ENCODE data around the gene VPS41. TPM values are rescaled to one million over a fixed set of nuclear protein-coding genes. Genes with fewer than 3 reads are reported as not detected.

Gene VPS41
- total RNA-seq, 6 experiments from 2014 or later: 58.6 to 75.5 (median 64.4) TPM

GRCh38 chr7:38936641-38937040, 27.6 kb upstream of the VPS41 start:
- no peaks in the 10 kb centered on the region for H3K9me3 Mint-ChIP-seq
- TF ChIP-seq CTCF (IDR thresholded peaks at IDR 0.05): no peak
- no peak overlapping the region for H3K27ac Mint-ChIP-seq
- H3K27me3 Mint-ChIP-seq (ENCODE audit: insufficient read depth): peaks cover 20% of the 10 kb centered on the region
- no peak overlapping the region for H3K4me3 Mint-ChIP-seq
- DNase-seq: no peak
- H3K4me1 Mint-ChIP-seq (ENCODE audit: low read depth): no peaks in the 10 kb centered on the region
- H3K36me3 Mint-ChIP-seq (ENCODE audit: low read depth): no peaks in the 10 kb centered on the region

- TF ChIP-seq CTCF (IDR thresholded peaks at IDR 0.05): no peak
- H3K36me3 Mint-ChIP-seq (ENCODE audit: low read depth): no peaks in the 10 kb centered on the region
- no peak overlapping the region for H3K4me3 Mint-ChIP-seq
- no peak for DNase-seq
- peaks cover 13% of the 10 kb centered on the region for H3K4me1 Mint-ChIP-seq (ENCODE audit: low read depth)
- H3K27ac Mint-ChIP-seq: no peak overlapping the region
- no peaks in the 10 kb centered on the region for H3K9me3 Mint-ChIP-seq
- peaks cover 16% of the 10 kb centered on the region for H3K27me3 Mint-ChIP-seq (ENCODE audit: insufficient read depth)
These were observed 25.5 kb upstream of the VPS41 start for GRCh38 chr7:38934536-38934935.

GRCh38 chr7:38934051-38934450, 25.1 kb upstream of the VPS41 start:
- no peak overlapping the region for H3K27ac Mint-ChIP-seq
- no peaks in the 10 kb centered on the region for H3K9me3 Mint-ChIP-seq

GRCh38 chr7:38932509-38933168, 23.6 kb upstream of the VPS41 start:
- Mint-ChIP-seq H3K27me3 (ENCODE audit: insufficient read depth) (peaks cover 10% of the 10 kb centered on the region), H3K4me3 (no peak overlapping the region; the same call in 1 of the 2 replicates), H3K9me3 (no peaks in the 10 kb centered on the region), H3K36me3 (ENCODE audit: low read depth) (no peaks in the 10 kb centered on the region), H3K27ac (no peak overlapping the region), H3K4me1 (ENCODE audit: low read depth) (peaks cover 16% of the 10 kb centered on the region)
- peak; percentile 48 for DNase-seq
- TF ChIP-seq CTCF (IDR thresholded peaks at IDR 0.05): peak; percentile 96

More at GRCh38 chr7:38934051-38934450, 25.1 kb upstream of the VPS41 start:
- DNase-seq: no peak
- Mint-ChIP-seq H3K4me3 (no peak overlapping the region), H3K27me3 (ENCODE audit: insufficient read depth) (peaks cover 12% of the 10 kb centered on the region), H3K4me1 (ENCODE audit: low read depth) (peaks cover 16% of the 10 kb centered on the region), H3K36me3 (ENCODE audit: low read depth) (no peaks in the 10 kb centered on the region)
- no peak for TF ChIP-seq CTCF (IDR thresholded peaks at IDR 0.05)

GRCh38 chr7:38929460-38930171, 20.6 kb upstream of the VPS41 start:
- no peaks in the 10 kb centered on the region for H3K36me3 Mint-ChIP-seq (ENCODE audit: low read depth)
- H3K27me3 Mint-ChIP-seq (ENCODE audit: insufficient read depth): no peaks in the 10 kb centered on the region; the same call in 1 of the 2 replicates
- no peak for TF ChIP-seq CTCF (IDR thresholded peaks at IDR 0.05)
- H3K4me1 Mint-ChIP-seq (ENCODE audit: low read depth): peaks cover 16% of the 10 kb centered on the region
- no peak overlapping the region for H3K27ac Mint-ChIP-seq
- no peak overlapping the region for H3K4me3 Mint-ChIP-seq
- DNase-seq: no peak
- H3K9me3 Mint-ChIP-seq: no peaks in the 10 kb centered on the region
